HCT116 (cell line): Measurements from ENCODE around the gene ERBB4.

Experiments used
- CBX3 ChIP-seq: IDR thresholded peaks from 2 replicates; pipeline ENCODE4 v1.6.1; 2012; ENCODE audit warnings: low read depth
- CTCF ChIP-seq, 3 experiments: fragments of 200-600 bp in 1 of 3; sonication (generic) in 1 of 3; IDR thresholded peaks in 2 of 3; conservative IDR thresholded peaks in 1 of 3; 2 replicates each; pipeline ENCODE4 v1.5.1; 2012 to 2017; ENCODE audit warnings: low read depth in 2 of 3, low read length in 2 of 3, antibody characterized with exemption in 1 of 3, borderline replicate concordance in 1 of 3, control low read depth in 1 of 3, mild to moderate bottlenecking in 1 of 3, mixed read lengths in 1 of 3, mixed run types in 1 of 3, moderate library complexity in 1 of 3; ENCODE audit not compliant: insufficient read depth in 1 of 3
- EZH2phosphoT487 ChIP-seq: fragments of 200-600 bp; IDR thresholded peaks from 2 replicates; pipeline ENCODE4 v1.6.1; 2018; ENCODE audit warnings: antibody characterized with exemption, borderline replicate concordance
- POLR2A ChIP-seq: IDR thresholded peaks from 2 replicates; pipeline ENCODE4 v1.7.0; 2011; ENCODE audit warnings: borderline replicate concordance; ENCODE audit not compliant: insufficient read depth, insufficient read length; ENCODE audit errors: extremely low read depth
- POLR2AphosphoS5 ChIP-seq: IDR thresholded peaks from 2 replicates; pipeline ENCODE4 v1.6.1; 2011; ENCODE audit warnings: mild to moderate bottlenecking, low read depth, low read length, moderate library complexity
- REST ChIP-seq: IDR thresholded peaks from 2 replicates; pipeline ENCODE4 v1.6.1; 2012; ENCODE audit warnings: low read depth
- SIN3A ChIP-seq: IDR thresholded peaks from 2 replicates; pipeline ENCODE4 v1.6.1; 2012; ENCODE audit warnings: low read depth
- TCF7L2 ChIP-seq: IDR thresholded peaks from 2 replicates; pipeline ENCODE4 v1.7.0; 2011; ENCODE audit warnings: borderline replicate concordance, inconsistent platforms; ENCODE audit not compliant: insufficient read depth, insufficient read length; ENCODE audit errors: extremely low read depth
- YY1 ChIP-seq: IDR thresholded peaks from 2 replicates; pipeline ENCODE4 v1.6.1; 2011; ENCODE audit warnings: low read length, low read depth, moderate library complexity, mild to moderate bottlenecking; ENCODE audit not compliant: insufficient replicate concordance; ENCODE audit errors: extremely low read depth
- ZNF274 ChIP-seq: fragments of 200-500 bp; sonication (Bioruptor generic); IDR thresholded peaks from 2 replicates; pipeline ENCODE4 v1.6.1; 2014; ENCODE audit warnings: mild to moderate bottlenecking, low read depth, low read length, inconsistent platforms

GRCh38 chr2:211931314-211931713 is 607.3 kb downstream of the ERBB4 start:
- TF ChIP-seq ZNF274, result no peak
- TF ChIP-seq CTCF (IDR thresholded peaks at IDR 0.05 in 2 of 3, conservative IDR thresholded peaks at IDR 0.05 in 1 of 3; ENCODE audit: borderline replicate concordance in 1 of 3, insufficient read depth in 1 of 3, low read depth in 2 of 3, low read length in 2 of 3), result no peak
- no peak for TF ChIP-seq POLR2A
- no peak for TF ChIP-seq EZH2phosphoT487
- no peak for TF ChIP-seq SIN3A
- no peak for TF ChIP-seq TCF7L2
- no peak for TF ChIP-seq POLR2AphosphoS5
- TF ChIP-seq CBX3, result no peak
- TF ChIP-seq REST, result no peak
- TF ChIP-seq YY1, result no peak
